ENCODE data around the gene SGMS1.

- TF ChIP-seq POLR2AphosphoS5 (IDR thresholded peaks at IDR 0.05; ENCODE audit: low read depth, low read length) = no peak
- no peak for TF ChIP-seq POLR2A (IDR thresholded peaks at IDR 0.05; ENCODE audit: low read depth, low read length)
- no peak for TF ChIP-seq TAF1 (IDR thresholded peaks at IDR 0.05; ENCODE audit: low read depth, low read length)
- no peak for TF ChIP-seq SPI1 (IDR thresholded peaks at IDR 0.05; ENCODE audit: low read depth, low read length)
- TF ChIP-seq PAX5 (IDR thresholded peaks at IDR 0.05; ENCODE audit: insufficient read depth, low read length, severe bottlenecking) = no peak
- no peak for TF ChIP-seq POU2F2 (IDR thresholded peaks at IDR 0.05; ENCODE audit: low read depth, low read length)
These were observed 40.7 kb downstream of the SGMS1 start for GRCh38 chr10:50582766-50583762.

Data from GM12891 (cell line).